PC-9 (cell line): Measurements from ENCODE around the gene YY2. TPM values are rescaled to one million over a fixed set of nuclear protein-coding genes. Genes with fewer than 3 reads are reported as not detected.

Source experiments
- BruUV-seq: library from RNA; stranded (reverse); fragments of 400-500 nt; replicated peaks from 2 replicates; lab custom pipeline; 2021; lab: Mats Ljungman, UMichigan
- CTCF ChIA-PET: fragments of 300-600 bp; sonication (Branson Sonifier 250); formaldehyde crosslinking; loops from one replicate; lab custom pipeline; 2022; ENCODE audit warnings: antibody characterized with exemption; lab: Charles Lee
- POLR2A ChIA-PET: fragments of 300-600 bp; sonication (Branson Sonifier 250); formaldehyde crosslinking; loops from one replicate; lab custom pipeline; 2022; ENCODE audit warnings: antibody characterized with exemption; ENCODE audit not compliant: unreplicated experiment; lab: Charles Lee
- DNase-seq, 2 experiments: peaks; one replicate each; pipeline versions ENCODE4 v3.0.0 to v3.0.0-alpha.2; 2015 to 2022; ENCODE audit warnings: mixed read lengths in 1 of 2
- H2AFZ ChIP-seq: fragments of 200-600 bp; sonication (generic); 2 replicates; pipeline ENCODE4 v1.8.1; 2017; ENCODE audit warnings: antibody characterized with exemption
- H3F3A ChIP-seq: fragments of 200-600 bp; sonication (generic); 2 replicates; pipeline ENCODE4 v1.8.1; 2017; ENCODE audit warnings: antibody characterized with exemption, mild to moderate bottlenecking, low read depth; ENCODE audit not compliant: insufficient read depth
- H3K27ac ChIP-seq: fragments of 200-600 bp; sonication (generic); 2 replicates; pipeline ENCODE4 v1.6.1; 2016; ENCODE audit warnings: mixed run types
- H3K27me3 ChIP-seq: fragments of 200-600 bp; sonication (generic); 2 replicates; pipeline ENCODE4 v1.6.1; 2016; ENCODE audit warnings: low read depth, mixed run types; ENCODE audit not compliant: insufficient read depth
- H3K36me3 ChIP-seq: fragments of 200-600 bp; sonication (generic); 2 replicates; pipeline ENCODE4 v1.6.1; 2016; ENCODE audit warnings: low read depth, mixed run types
- H3K4me1 ChIP-seq: fragments of 200-600 bp; sonication (generic); replicated peaks from 2 replicates; pipeline ENCODE4 v1.6.1; 2016; ENCODE audit warnings: mixed run types; ENCODE audit not compliant: insufficient read depth
- H3K4me2 ChIP-seq: fragments of 200-600 bp; sonication (generic); 2 replicates; pipeline ENCODE4 v1.6.1; 2017; ENCODE audit warnings: mixed run types
- H3K4me3 ChIP-seq: fragments of 200-600 bp; sonication (generic); 2 replicates; pipeline ENCODE4 v1.6.1; 2016; ENCODE audit warnings: mixed run types
- H3K79me2 ChIP-seq: fragments of 200-600 bp; sonication (generic); 2 replicates; pipeline ENCODE4 v1.6.1; 2017; ENCODE audit warnings: low read depth, mixed run types
- H3K9me2 ChIP-seq: fragments of 200-600 bp; sonication (generic); 2 replicates; pipeline ENCODE4 v1.8.1; 2017; ENCODE audit warnings: mild to moderate bottlenecking; ENCODE audit not compliant: insufficient read depth
- H3K9me3 ChIP-seq: fragments of 200-600 bp; sonication (generic); 2 replicates; pipeline ENCODE4 v1.8.1; 2016; ENCODE audit warnings: low read depth; ENCODE audit not compliant: insufficient read depth
- H4K20me1 ChIP-seq: fragments of 200-600 bp; sonication (generic); 2 replicates; pipeline ENCODE4 v1.8.1; 2017; ENCODE audit not compliant: insufficient read depth
- CTCF ChIP-seq: fragments of 200-600 bp; sonication (generic); conservative IDR thresholded peaks from 2 replicates; pipeline ENCODE4 v1.6.1; 2017; ENCODE audit warnings: mixed run types, antibody characterized with exemption, mild to moderate bottlenecking, moderate library complexity
- EZH2 ChIP-seq: fragments of 200-600 bp; sonication (generic); IDR thresholded peaks from 2 replicates; pipeline ENCODE4 v1.8.0; 2017; ENCODE audit warnings: antibody characterized with exemption, low read depth
- intact Hi-C: fragments of 100-400 bp; cut with micrococcal nuclease; formaldehyde crosslinking; loops from one replicate; pipeline ENCODE4 v1.10.0; 2022; ENCODE audit not compliant: unreplicated experiment
- total RNA-seq: library from RNA; stranded (reverse); gene quantifications from 2 replicates; pipeline ENCODE4 v1.2.3, GENCODE V29; 2021

Gene YY2
- total RNA-seq, 1 experiment from 2014 or later = 2.0 TPM

DNA sequence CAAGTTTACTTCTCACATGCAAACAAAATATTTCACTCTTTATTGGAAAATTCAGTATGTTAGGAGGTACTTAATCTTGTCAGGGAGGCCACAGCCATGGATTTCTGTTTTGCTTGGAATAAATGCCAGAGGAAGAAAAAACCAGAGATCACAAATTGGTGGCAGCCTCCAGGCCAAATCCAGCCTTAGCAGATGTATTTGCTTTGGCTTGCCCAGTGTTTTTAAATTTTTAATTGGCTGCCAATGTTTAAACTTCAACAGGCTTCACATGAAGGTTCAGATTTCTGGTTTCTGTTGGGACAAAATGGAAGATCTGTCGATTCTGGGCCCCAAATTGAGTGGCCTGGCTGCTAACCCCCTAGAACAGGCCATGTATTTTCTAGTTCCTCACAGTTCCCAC lies 19.2 kb downstream of the YY2 start:
- no peak for DNase-seq
- no peaks in the 10 kb centered on the region for H3F3A ChIP-seq
- no peak overlapping the region for H3K4me3 ChIP-seq
- H4K20me1 ChIP-seq = no peaks in the 10 kb centered on the region
- no peak overlapping the region for H3K27ac ChIP-seq
- no peak overlapping the region for H3K4me2 ChIP-seq
- H2AFZ ChIP-seq = no peak overlapping the region
- no peak for TF ChIP-seq EZH2
- H3K9me3 ChIP-seq = no peaks in the 10 kb centered on the region
- H3K4me1 ChIP-seq = no peaks in the 10 kb centered on the region
- H3K79me2 ChIP-seq = no peaks in the 10 kb centered on the region
- H3K9me2 ChIP-seq = no peaks in the 10 kb centered on the region
- intact Hi-C loops = no loop called here
- CTCF ChIA-PET = no interaction called here
- no peaks in the 10 kb centered on the region for H3K27me3 ChIP-seq
- POLR2A ChIA-PET = no interaction called here
- no peaks in the 10 kb centered on the region for H3K36me3 ChIP-seq
- no TSS peak for BruUV-seq

GRCh38 chrX:21881881-21882574 lies 26.2 kb downstream of the YY2 start:
- H3K27me3 ChIP-seq = no peaks in the 10 kb centered on the region
- no peak overlapping the region for H3K27ac ChIP-seq
- H3K9me2 ChIP-seq = no peaks in the 10 kb centered on the region
- ChIA-PET POLR2A (no interaction called here), CTCF (no interaction called here)
- TF ChIP-seq CTCF = no peak
- TF ChIP-seq EZH2 = no peak
- no peak overlapping the region for H3K4me3 ChIP-seq
- no peaks in the 10 kb centered on the region for H3K4me1 ChIP-seq
- intact Hi-C loops = no loop called here
- no peaks in the 10 kb centered on the region for H3K79me2 ChIP-seq
- no TSS peak for BruUV-seq
- H3K4me2 ChIP-seq = no peak overlapping the region
- H2AFZ ChIP-seq = no peak overlapping the region
- no peaks in the 10 kb centered on the region for H3K36me3 ChIP-seq
- H3K9me3 ChIP-seq = no peaks in the 10 kb centered on the region
- DNase-seq = no peak
- H3F3A ChIP-seq = no peaks in the 10 kb centered on the region
- H4K20me1 ChIP-seq = no peaks in the 10 kb centered on the region

GRCh38 chrX:21883258-21883657 lies 27.5 kb downstream of the YY2 start:
- no peaks in the 10 kb centered on the region for H3K9me3 ChIP-seq
- H4K20me1 ChIP-seq = no peaks in the 10 kb centered on the region
- H3K79me2 ChIP-seq = no peaks in the 10 kb centered on the region
- DNase-seq = no peak
- ChIA-PET POLR2A (no interaction called here), CTCF (no interaction called here)
- H2AFZ ChIP-seq = no peak overlapping the region
- intact Hi-C loops = no loop called here
- no peaks in the 10 kb centered on the region for H3K4me1 ChIP-seq
- no TSS peak for BruUV-seq
- no peak overlapping the region for H3K4me2 ChIP-seq
- no peaks in the 10 kb centered on the region for H3K9me2 ChIP-seq
- H3K27ac ChIP-seq = no peak overlapping the region
- no peaks in the 10 kb centered on the region for H3K27me3 ChIP-seq
- H3K4me3 ChIP-seq = no peak overlapping the region
- H3K36me3 ChIP-seq = no peaks in the 10 kb centered on the region
- no peak for TF ChIP-seq EZH2
- TF ChIP-seq CTCF = no peak
- no peaks in the 10 kb centered on the region for H3F3A ChIP-seq

DNA sequence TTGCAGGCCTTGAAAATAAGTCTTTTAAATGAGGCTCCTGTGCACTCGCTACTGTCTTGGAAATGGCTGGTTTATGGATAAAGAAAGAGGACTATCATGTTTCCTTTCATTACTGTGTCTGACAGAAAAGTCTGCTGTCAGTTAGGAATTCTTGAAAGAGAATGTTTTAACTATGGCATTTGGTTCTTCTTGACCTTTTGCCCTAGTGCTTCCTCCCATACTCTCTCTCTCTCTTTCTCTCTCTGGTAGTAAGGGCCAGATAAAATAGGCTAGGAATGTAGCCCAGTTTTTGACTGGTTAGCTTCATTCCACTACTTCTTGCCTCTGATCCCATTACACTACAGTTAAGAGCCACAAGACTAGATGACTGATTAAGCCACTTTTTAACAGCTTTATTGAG lies 29.8 kb downstream of the YY2 start:
- Histone ChIP-seq H3K4me3 (no peak overlapping the region), H3K4me1 (no peaks in the 10 kb centered on the region), H3K79me2 (no peaks in the 10 kb centered on the region), H3F3A (no peaks in the 10 kb centered on the region), H3K9me2 (no peaks in the 10 kb centered on the region), H3K27ac (no peak overlapping the region), H3K4me2 (no peak overlapping the region), H3K9me3 (no peaks in the 10 kb centered on the region), H4K20me1 (no peaks in the 10 kb centered on the region), H2AFZ (no peak overlapping the region), H3K36me3 (no peaks in the 10 kb centered on the region), H3K27me3 (no peaks in the 10 kb centered on the region)
- intact Hi-C loops = no loop called here
- TF ChIP-seq EZH2 (no peak), CTCF (no peak)
- BruUV-seq = no TSS peak
- POLR2A ChIA-PET = no interaction called here
- CTCF ChIA-PET = no interaction called here
- DNase-seq = no peak
